ENCODE measurements around the gene ZNF512.

The ZNF512 gene

DNA sequence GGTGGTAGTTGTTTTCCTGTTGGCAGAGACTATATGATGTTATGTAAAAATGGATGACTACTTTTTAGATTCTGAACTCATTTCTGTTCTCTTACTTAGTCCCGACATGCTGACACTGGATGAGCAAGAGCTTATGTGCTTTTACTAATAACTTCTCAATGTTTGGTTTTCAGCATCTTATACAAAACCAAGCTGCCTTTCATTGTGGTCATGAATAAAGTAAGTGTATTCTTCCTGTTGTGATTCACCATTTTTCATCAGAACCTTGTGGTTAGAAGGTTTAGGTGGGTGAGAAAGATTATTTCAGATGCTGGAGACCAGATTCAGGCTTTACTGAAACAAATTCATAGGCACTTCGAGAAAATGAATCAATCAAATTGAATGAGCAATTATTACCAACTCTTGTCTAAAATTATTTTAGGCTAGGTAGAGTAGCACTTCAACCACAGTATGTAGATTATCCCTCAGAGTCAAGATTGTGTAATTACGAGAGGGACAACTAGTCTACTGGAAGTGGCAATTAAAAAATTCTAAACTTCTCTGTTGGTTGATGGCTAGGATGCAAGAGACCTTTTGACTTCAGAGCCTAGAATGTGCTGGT lies 55.3 kb downstream of the ZNF512 start:
- no peak for FAIRE-seq

DNA sequence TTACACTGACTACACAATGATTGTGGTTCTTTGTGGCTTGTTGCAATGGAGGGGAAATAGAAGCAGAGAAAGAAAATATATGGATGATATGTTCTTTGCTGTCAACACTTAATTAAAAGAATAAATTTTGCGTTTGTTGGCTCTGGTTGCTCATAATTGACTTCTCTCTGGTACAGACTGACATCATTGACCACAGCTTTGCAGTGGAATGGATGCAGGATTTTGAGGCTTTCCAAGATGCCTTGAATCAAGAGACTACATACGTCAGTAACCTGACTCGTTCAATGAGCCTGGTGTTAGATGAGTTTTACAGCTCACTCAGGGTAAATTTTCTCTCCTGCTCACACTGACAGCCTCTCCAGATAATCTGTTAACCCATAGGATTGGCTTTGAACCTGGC lies 55.9 kb downstream of the ZNF512 start:
- FAIRE-seq = no peak

GRCh38 chr2:27640722-27641245 lies 57.9 kb downstream of the ZNF512 start:
- no peak for FAIRE-seq

DNA sequence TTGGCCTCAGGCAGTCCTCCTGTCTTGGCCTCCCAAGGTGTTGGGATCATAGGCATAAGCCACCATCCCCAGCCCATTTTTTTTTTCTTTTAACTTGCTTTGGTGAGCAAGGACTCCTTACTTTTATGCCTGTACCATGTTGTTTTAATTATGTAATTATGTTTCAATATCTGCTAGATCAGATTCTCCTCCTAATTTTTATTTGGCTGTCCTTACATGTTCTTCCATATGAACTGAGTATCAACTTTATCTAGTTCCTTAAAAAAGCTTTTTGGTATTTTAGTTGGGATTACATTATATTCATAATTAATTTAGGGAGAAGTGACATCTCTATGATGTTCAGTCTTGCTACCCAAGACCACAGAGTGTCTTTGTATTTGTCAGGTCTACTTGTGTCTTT lies 62.4 kb downstream of the ZNF512 start:
- FAIRE-seq = no peak

DNA sequence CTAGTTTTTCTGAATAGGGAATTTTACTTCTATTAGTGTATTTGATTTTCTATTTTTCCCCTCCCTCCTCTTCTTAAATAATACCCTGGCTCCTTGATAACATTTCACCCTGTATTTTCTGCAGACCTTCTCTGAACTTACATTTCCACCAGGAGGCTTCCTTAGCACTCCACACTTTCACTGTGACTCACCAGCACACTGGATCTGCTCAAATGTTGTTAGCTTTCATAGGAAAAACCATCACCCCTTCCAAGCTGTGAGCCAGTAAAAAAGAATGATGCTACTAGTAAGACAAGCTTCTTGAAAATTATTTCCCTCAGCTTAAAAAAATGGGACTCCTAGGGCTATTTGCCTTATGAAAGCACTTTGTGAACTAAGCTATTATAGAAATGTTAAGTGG lies 64.4 kb downstream of the ZNF512 start:
- FAIRE-seq = no peak

DNA sequence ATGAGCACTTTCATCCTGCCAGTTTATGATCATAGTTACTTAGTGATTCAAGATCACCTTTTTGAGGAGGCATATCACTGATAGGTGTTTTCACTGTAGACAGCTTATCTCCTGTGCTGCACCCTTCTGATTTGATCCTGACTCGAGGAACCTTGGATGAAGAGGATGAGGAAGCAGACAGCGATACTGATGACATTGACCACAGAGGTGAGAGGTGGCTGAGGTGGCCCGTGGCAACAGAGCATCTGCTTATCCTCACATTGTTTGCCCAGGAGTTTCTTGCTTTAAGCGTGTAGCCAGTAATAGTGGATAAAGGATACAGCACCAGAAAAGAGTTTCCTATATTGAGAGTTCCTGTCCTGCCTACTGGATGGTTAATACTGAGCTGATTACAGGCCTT lies 64.9 kb downstream of the ZNF512 start:
- FAIRE-seq = no peak

DNA sequence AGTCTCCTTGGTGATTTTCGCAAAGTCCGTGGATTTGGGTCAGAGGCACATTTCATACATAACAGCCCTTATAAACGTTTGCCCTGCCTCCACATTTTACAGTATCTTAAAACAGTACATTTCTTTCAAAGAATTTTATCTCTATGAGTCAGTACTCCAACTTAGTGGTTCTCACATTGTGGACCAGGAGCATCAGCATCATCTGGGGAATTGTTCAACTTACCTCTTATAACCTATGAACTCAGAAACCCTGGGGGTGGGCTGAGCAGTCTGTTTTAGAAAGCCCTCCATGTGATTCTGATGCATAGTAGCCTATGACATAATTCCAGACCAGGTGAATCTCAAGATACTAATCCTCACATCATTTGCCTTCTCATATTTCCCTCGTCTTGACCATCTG lies 68.2 kb downstream of the ZNF512 start:
- no peak for FAIRE-seq

DNA sequence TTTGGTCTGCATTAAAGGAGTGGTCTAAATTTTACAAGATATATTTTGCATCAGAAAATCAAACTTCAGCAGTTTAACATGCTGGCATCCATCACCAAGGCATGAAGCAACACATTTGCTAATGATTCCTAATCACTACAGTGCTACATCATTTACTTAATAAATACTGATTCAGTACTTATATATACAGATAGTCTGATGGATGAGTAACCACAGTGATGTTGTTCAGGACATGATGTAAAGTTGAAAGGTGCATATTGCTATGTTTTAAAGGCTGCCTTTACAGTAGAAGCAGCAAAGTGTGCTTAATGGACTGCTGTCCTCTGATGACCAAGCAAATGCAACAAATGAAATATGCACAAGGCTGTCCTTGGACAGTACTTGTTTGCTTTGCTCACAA lies 69.5 kb downstream of the ZNF512 start:
- FAIRE-seq = no peak

DNA sequence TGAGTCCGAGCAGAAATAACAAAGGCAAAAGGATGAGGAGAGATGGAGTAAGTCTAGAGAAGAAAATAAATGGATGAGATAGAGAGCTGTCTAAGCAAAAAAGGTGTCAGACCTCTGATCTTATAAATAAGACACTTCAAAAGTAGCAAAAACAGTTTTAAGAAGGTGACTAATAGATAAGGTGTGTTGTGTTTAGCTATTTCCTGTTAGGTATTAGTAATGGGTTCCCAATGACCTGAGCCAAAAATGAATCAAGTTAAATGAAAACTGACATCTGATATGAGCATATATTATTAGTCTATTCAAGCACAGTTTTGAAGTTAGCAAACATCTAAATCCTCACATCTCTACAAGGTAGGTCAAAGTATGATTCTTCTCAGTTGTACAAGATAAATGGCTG lies 69.9 kb downstream of the ZNF512 start:
- FAIRE-seq = no peak

DNA sequence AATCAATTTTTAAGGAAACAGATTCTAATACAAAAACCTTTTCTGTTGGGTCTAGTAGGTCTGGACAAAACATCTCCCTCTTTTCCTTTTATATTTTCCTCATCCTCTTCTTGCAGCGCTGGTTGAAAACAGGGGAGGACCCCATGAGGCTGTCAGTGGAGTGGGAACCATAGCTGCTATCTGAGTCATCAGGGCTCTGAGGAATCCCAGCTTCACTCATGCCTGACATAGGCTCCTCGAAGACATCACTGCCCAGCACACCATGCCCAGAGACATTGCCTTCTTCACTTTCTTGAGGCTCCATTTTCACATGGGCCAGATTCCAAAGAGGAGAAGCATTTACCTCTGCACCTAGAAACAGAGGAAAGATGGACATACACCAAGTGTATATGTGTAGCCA lies 70.6 kb downstream of the ZNF512 start:
- FAIRE-seq = no peak

- no peak for FAIRE-seq
Observed at GRCh38 chr2:27655155-27655951, 72.5 kb downstream of the ZNF512 start.

DNA sequence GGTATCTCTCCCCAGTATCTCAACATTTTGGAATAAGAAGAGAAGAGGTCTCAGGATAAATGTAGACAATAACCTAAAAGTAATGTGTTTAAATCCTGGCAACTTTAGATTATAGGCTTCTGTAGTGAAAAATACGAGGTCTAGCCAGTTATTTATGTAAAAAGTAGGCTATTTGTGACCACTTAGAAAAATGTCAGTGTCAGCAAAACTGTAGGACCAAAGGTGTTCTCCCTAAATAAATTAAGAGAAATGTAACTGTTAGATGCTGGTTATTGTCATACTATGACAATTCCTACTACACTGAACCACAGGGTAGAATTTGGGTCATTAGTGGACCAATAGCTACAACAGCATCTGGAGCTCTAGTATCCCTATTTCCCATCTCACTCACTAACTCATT lies 78.5 kb downstream of the ZNF512 start:
- no peak for FAIRE-seq

- peak; percentile 95 for FAIRE-seq
Observed at GRCh38 chr2:27663285-27664153, 80.7 kb downstream of the ZNF512 start, which contains the start of the genes SLC4A1AP and SUPT7L. TSS of gene SLC4A1AP (plus strand) at chr2:27663889. CDS start at chr2:27663915, 26 bp downstream. TSS of gene SUPT7L (minus strand) at chr2:27663614. CDS start at chr2:27662192, 1,422 bp downstream.

DNA sequence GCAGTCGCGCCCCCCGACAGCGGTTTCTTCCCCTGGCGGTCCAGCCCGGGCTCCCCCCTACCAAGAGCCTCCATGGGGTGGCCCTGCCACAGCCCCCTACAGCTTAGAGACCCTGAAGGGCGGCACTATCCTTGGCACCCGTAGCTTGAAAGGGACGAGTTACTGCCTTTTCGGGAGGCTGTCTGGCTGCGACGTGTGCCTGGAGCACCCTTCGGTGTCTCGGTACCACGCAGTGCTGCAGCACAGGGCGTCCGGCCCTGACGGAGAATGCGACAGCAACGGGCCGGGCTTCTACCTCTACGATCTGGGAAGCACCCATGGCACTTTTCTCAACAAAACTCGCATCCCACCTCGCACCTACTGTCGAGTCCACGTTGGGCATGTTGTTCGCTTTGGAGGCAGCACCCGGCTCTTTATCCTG lies 81.3 kb downstream of the ZNF512 start:
- FAIRE-seq = no peak

DNA sequence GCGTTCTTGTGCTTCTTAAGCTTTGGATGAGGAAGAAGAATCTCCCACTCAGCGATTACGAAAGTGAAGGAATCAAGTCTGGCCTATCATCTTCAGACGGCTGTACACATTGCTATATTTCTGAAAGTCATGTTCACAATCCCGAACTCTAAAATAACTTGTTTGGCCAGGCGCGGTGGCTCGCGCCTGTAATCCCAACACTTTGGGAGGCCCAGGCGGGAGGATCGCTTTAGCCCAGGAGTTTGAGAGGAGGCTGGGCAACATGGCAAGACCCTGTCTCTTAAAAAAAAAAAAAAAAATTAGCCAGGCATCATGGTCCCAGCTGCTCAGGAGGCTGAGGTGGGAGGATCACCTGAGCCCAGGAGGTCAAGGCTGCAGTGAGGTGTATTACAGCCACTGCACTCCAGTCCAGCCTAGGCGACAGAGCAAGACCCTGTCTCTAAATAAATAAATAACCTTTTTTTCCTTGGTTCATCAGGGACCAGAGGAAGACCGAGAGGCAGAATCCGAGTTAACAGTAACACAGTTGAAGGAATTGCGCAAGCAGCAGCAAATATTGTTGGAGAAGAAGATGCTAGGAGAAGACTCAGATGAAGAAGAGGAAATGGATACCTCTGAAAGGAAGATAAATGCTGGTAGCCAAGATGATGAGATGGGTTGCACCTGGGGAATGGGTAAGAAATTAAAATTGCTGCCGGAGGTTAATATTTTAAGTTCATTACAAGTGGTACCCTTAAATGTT lies 82.0 kb downstream of the ZNF512 start:
- no peak for FAIRE-seq

DNA sequence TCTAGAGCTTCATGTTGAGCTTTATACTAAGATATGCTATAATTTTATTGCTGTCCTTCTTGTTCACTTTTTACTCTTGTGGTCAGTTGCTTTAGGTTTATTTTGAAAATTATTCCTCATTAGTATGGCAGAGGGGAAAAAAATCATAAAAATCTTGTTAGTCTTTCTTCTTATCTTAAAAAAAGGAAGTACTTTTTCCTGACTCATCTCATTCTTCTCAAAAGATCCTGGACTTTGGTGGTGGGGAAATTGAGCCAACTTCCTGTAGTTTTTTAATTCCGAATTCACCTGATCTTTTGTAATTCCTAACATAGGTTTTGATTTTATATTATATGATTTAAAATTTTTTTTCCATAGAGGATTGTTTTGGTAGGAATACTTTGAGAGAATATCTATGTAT lies 84.6 kb downstream of the ZNF512 start:
- FAIRE-seq = no peak

DNA sequence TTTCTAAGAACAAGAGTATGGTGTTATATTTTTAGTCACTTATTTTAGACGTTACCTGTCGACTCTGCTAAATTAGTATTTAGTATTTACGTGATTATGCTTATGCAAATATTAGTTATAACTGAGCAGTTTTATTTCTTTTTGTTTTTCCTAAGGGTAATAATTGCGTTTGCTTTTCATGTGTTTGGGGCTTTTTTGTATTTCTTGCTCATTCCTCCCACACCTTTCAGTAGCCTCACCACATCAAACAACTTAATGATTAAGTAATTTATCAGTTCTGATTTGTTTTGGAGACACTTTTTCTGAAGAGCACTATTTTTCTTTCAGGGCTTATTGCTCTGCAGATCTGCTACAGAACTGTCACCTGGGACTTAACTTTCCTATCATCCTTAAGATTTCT lies 88.4 kb downstream of the ZNF512 start:
- no peak for FAIRE-seq

Measured in islet of Langerhans (tissue), 1 donor.